Smooth muscle cell of the coronary artery (primary cell): ENCODE measurements around the gene PCDHAC2. TPM values are rescaled to one million over a fixed set of nuclear protein-coding genes. Genes with fewer than 3 reads are reported as not detected.

Experiments
- total RNA-seq: library from RNA; depleted of rRNA; stranded (reverse); fragments of >200 nt; gene quantifications from 2 replicates; pipeline ENCODE4 v1.2.3, GENCODE V29; 2014; ENCODE audit warnings: low replicate concordance

Gene PCDHAC2, protein sequence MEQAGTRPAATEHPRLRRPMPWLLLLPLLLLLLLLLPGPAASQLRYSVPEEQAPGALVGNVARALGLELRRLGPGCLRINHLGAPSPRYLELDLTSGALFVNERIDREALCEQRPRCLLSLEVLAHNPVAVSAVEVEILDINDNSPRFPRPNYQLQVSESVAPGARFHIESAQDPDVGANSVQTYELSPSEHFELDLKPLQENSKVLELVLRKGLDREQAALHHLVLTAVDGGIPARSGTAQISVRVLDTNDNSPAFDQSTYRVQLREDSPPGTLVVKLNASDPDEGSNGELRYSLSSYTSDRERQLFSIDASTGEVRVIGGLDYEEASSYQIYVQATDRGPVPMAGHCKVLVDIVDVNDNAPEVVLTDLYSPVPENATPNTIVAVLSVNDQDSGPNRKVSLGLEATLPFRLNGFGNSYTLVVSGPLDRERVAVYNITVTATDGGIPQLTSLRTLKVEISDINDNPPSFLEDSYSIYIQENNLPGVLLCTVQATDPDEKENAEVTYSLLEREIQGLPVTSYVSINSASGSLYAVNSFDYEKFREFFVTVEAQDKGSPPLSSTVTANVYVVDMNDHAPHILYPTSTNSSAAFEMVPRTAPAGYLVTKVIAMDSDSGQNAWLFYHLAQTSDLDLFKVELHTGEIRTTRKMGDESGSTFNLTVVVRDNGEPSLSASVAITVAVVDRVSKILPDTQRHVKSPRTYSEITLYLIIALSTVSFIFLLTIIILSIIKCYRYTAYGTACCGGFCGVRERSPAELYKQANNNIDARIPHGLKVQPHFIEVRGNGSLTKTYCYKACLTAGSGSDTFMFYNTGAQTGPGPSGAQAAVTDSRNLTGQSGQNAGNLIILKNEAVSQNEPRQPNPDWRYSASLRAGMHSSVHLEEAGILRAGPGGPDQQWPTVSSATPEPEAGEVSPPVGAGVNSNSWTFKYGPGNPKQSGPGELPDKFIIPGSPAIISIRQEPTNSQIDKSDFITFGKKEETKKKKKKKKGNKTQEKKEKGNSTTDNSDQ
- 0.15 and 2.3 TPM in 2 replicates for total RNA-seq

DNA sequence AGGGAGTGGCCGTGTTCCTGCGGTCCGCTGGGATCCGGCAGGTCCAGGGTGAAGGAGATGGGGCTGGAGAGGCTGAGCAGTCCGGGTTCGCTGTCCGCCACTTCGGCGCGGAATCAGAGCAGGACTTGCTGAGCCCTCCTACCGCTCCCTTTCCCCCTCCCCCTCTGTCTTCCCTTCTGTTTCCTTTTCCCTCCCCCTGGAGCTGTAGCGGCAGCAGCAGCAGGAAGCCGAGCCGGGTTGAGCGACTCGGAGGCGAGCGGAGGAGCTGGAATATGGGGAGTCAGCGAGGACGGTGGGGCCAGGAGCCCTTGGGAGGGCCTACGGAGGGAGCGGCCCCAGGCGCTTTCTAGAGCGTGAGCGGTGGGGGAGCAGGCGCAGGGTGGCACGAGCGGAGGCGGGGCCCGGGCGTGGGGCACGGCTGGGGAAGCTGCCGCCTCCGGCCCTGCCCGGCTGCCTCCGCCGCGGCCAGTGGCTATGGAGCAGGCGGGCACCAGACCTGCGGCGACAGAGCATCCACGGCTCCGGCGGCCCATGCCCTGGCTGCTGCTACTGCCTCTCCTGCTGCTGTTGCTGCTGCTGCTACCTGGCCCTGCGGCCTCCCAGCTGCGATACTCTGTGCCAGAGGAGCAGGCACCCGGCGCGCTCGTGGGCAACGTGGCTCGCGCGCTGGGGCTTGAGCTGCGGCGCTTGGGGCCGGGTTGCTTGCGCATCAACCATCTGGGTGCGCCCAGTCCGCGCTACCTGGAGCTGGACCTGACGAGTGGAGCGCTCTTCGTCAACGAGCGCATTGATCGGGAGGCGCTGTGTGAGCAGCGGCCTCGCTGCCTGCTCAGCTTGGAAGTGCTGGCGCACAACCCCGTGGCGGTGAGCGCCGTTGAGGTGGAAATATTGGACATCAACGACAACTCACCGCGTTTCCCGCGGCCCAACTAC, at the start of gene PCDHAC2:
Gene PCDHAC2 (plus strand): TSS at position 184 of the 933 bp plus-strand sequence. CDS start 291 bp downstream, at position 475.

DNA sequence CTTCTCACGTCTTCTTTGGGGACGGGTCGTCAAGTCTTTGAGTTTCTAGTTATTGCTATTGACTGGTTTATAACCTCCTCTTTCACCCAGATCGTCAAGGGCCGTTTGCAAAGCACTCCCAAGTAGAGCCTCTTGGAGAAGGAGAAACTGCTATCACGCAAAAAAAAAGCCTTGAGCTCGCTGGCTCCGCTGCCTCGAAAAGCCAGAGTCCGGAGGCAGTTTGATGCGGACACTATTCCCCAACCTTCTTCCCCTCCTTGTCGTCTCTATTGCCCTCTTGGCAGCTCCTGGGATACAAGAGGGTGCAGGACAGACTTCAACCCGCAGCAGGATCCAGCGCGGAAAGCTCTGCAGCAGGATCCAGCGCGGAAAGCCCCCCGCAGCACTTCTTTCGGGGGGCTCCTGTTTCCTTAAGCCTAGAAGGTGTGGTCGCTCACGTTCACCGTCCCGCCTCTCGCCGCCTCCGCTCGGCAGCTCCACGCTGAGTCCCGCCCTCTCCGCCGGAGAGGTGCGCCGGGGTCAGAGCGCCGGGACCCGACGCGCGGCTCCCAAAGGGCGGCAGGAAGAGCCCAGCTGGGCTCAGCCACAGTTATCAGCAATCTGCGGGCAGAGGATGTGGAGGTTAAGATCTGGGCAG, 40.4 kb upstream of the PCDHAC2 start, which contains the start of gene PCDHAC1:
Gene PCDHAC1 (plus strand): TSS at position 494 of the 637 bp plus-strand sequence. CDS start 594 bp downstream, outside the sequence.

Other genes starting within 250 kb of the PCDHAC2 start
- 0.08 TPM in 1 of 2 replicates, not detected in the other for gene PCDHA1, start 180.3 kb upstream of the PCDHAC2 start, total RNA-seq
- 0.08 and 0.12 TPM in 2 replicates for gene PCDHA2, start 171.6 kb upstream of the PCDHAC2 start, total RNA-seq
- 0.15 and 0.70 TPM in 2 replicates for gene PCDHA3, start 165.4 kb upstream of the PCDHAC2 start, total RNA-seq
- 0.23 and 0.82 TPM in 2 replicates for gene PCDHA4, start 159.4 kb upstream of the PCDHAC2 start, total RNA-seq
- 0.08 TPM in 1 of 2 replicates, not detected in the other for gene PCDHA5, start 144.9 kb upstream of the PCDHAC2 start, total RNA-seq
- gene PCDHA6, start 138.5 kb upstream of the PCDHAC2 start, total RNA-seq: 0.53 and 2.9 TPM in 2 replicates
- gene PCDHA7, start 132.2 kb upstream of the PCDHAC2 start, total RNA-seq: 0.75 and 1.5 TPM in 2 replicates
- under 0.01 and 0.47 TPM in 2 replicates for gene PCDHA8, start 125.3 kb upstream of the PCDHAC2 start, total RNA-seq
- gene PCDHA9, start 118.1 kb upstream of the PCDHAC2 start, total RNA-seq: under 0.01 and 0.23 TPM in 2 replicates
- gene PCDHA10, start 110.6 kb upstream of the PCDHAC2 start, total RNA-seq: 0.08 and 1.4 TPM in 2 replicates
- 0.15 and 0.59 TPM in 2 replicates for gene PCDHA11, start 97.5 kb upstream of the PCDHAC2 start, total RNA-seq
- gene PCDHA12, start 91.2 kb upstream of the PCDHAC2 start, total RNA-seq: 0.15 and 0.59 TPM in 2 replicates
- 0.08 and 0.59 TPM in 2 replicates for gene PCDHA13, start 84.4 kb upstream of the PCDHAC2 start, total RNA-seq
- under 0.01 and 0.35 TPM in 2 replicates for gene PCDHAC1, start 40.2 kb upstream of the PCDHAC2 start, total RNA-seq
- gene PCDHB1, start 84.9 kb downstream of the PCDHAC2 start, total RNA-seq: not detected in 2 replicates
- gene PCDHB2, start 128.1 kb downstream of the PCDHAC2 start, total RNA-seq: 1.1 and 3.7 TPM in 2 replicates
- gene PCDHB3, start 134.0 kb downstream of the PCDHAC2 start, total RNA-seq: 0.15 and 1.1 TPM in 2 replicates
- gene PCDHB4, start 155.3 kb downstream of the PCDHAC2 start, total RNA-seq: 0.08 and 0.23 TPM in 2 replicates
- gene PCDHB5, start 168.7 kb downstream of the PCDHAC2 start, total RNA-seq: 2.3 and 3.7 TPM in 2 replicates
- gene PCDHB6, start 183.6 kb downstream of the PCDHAC2 start, total RNA-seq: 0.08 TPM in 1 of 2 replicates, not detected in the other
- 0.30 and 0.47 TPM in 2 replicates for gene PCDHB7, start 206.2 kb downstream of the PCDHAC2 start, total RNA-seq
- gene PCDHB8, start 211.3 kb downstream of the PCDHAC2 start, total RNA-seq: 0.23 and 0.35 TPM in 2 replicates
- 0.23 and 0.70 TPM in 2 replicates for gene PCDHB16, start 215.9 kb downstream of the PCDHAC2 start, total RNA-seq
- gene PCDHB9, start 220.7 kb downstream of the PCDHAC2 start, total RNA-seq: 0.12 and 0.30 TPM in 2 replicates
- 0.59 and 0.68 TPM in 2 replicates for gene PCDHB10, start 225.9 kb downstream of the PCDHAC2 start, total RNA-seq
- 0.38 and 0.70 TPM in 2 replicates for gene PCDHB11, start 233.2 kb downstream of the PCDHAC2 start, total RNA-seq
- 0.15 and 0.23 TPM in 2 replicates for gene PCDHB12, start 242.2 kb downstream of the PCDHAC2 start, total RNA-seq
- gene PCDHB13, start 247.4 kb downstream of the PCDHAC2 start, total RNA-seq: 0.59 and 0.75 TPM in 2 replicates